Smooth muscle cell (in vitro differentiated cells): ENCODE data around the gene ARFRP1. TPM values are rescaled to one million over a fixed set of nuclear protein-coding genes. Genes with fewer than 3 reads are reported as not detected.

Source experiments
- DNase-seq: peaks from one replicate; lab custom pipeline; 2025; ENCODE audit not compliant: unreplicated experiment; lab: John Stamatoyannopoulos, UW
- H2AFZ ChIP-seq: fragments of 200-600 bp; sonication (generic); 2 replicates; pipeline ENCODE4 v1.6.0; 2016; ENCODE audit warnings: antibody characterized with exemption, low read depth, mild to moderate bottlenecking
- H3F3A ChIP-seq: fragments of 200-600 bp; sonication (generic); 2 replicates; pipeline ENCODE4 v1.6.0; 2017; ENCODE audit warnings: antibody characterized with exemption, low read depth
- H3K27ac ChIP-seq: fragments of 200-600 bp; sonication (generic); 2 replicates; pipeline ENCODE4 v1.5.1; 2016; ENCODE audit warnings: low read depth, mild to moderate bottlenecking
- H3K27me3 ChIP-seq: fragments of 200-600 bp; sonication (generic); 2 replicates; pipeline ENCODE4 v1.6.1; 2016; ENCODE audit warnings: low read depth, mild to moderate bottlenecking
- H3K36me3 ChIP-seq: fragments of 200-600 bp; sonication (generic); 2 replicates; pipeline ENCODE4 v1.5.1; 2016; ENCODE audit warnings: low read depth
- H3K4me1 ChIP-seq: fragments of 200-600 bp; sonication (generic); 2 replicates; pipeline ENCODE4 v1.5.1; 2016; ENCODE audit warnings: low read depth
- H3K4me2 ChIP-seq: fragments of 200-600 bp; sonication (generic); 2 replicates; pipeline ENCODE4 v1.6.0; 2016; ENCODE audit warnings: mild to moderate bottlenecking
- H3K4me3 ChIP-seq: fragments of 200-600 bp; sonication (generic); 2 replicates; pipeline ENCODE4 v1.5.1; 2016; ENCODE audit warnings: mild to moderate bottlenecking
- H3K79me2 ChIP-seq: fragments of 200-600 bp; sonication (generic); 2 replicates; pipeline ENCODE4 v1.6.0; 2016; ENCODE audit warnings: low read depth, mild to moderate bottlenecking
- H3K9ac ChIP-seq: fragments of 200-600 bp; sonication (generic); 2 replicates; pipeline ENCODE4 v1.6.0; 2016; ENCODE audit warnings: low read depth
- H3K9me3 ChIP-seq: fragments of 200-600 bp; sonication (generic); replicated peaks from 2 replicates; pipeline ENCODE4 v1.5.1; 2016; ENCODE audit warnings: low read depth
- H4K20me1 ChIP-seq: fragments of 200-600 bp; sonication (generic); 2 replicates; pipeline ENCODE4 v1.6.0; 2016; ENCODE audit warnings: low read depth
- CTCF ChIP-seq: fragments of 200-600 bp; sonication (generic); IDR thresholded peaks from 2 replicates; pipeline ENCODE4 v1.5.1; 2017; ENCODE audit warnings: borderline replicate concordance, mild to moderate bottlenecking, antibody characterized with exemption; ENCODE audit not compliant: insufficient read depth, poor library complexity, severe bottlenecking
- WGBS: methylation state at CpG from one replicate; pipeline ENCODE4 v1.1.7; 2016; ENCODE audit warnings: low lambda C conversion rate; 5-methylcytosine and 5-hydroxymethylcytosine counted together
- polyA plus RNA-seq: library from polyadenylated mRNA; unstranded; fragments of >200 nt; fragmentation: Nextera tagmentation; extraction: Ambion mirVana; gene quantifications from 2 replicates; pipeline ENCODE4 v1.2.1, GENCODE V29; 2016
- total RNA-seq: library from RNA; depleted of rRNA; stranded (reverse); fragments of >200 nt; gene quantifications from 2 replicates; pipeline ENCODE4 v1.2.3, GENCODE V29; 2014

Gene ARFRP1
- total and polyA plus RNA-seq, 2 experiments from 2014 or later = 11.8 to 42.3 TPM

GRCh38 chr20:63754008-63754407 lies 46.2 kb upstream of the ARFRP1 start:
- Histone ChIP-seq H3K4me3 (no peak overlapping the region), H3K27ac (no peak overlapping the region), H2AFZ (no peak overlapping the region), H3K79me2 (no peaks in the 10 kb centered on the region), H4K20me1 (no peaks in the 10 kb centered on the region), H3K9me3 (no peaks in the 10 kb centered on the region), H3K27me3 (no peaks in the 10 kb centered on the region), H3K4me1 (no peaks in the 10 kb centered on the region), H3F3A (no peaks in the 10 kb centered on the region), H3K36me3 (no peaks in the 10 kb centered on the region), H3K9ac (no peak overlapping the region), H3K4me2 (peak overlapping the region; percentile 36)
- no peak for TF ChIP-seq CTCF
- DNase-seq = no peak
- 23% methylated on average over 16 of the region's 16 CpGs for WGBS

- Histone ChIP-seq H3K9ac (no peak overlapping the region), H3K36me3 (no peaks in the 10 kb centered on the region), H3K4me2 (no peak overlapping the region), H3K27ac (no peak overlapping the region), H3K9me3 (no peaks in the 10 kb centered on the region), H4K20me1 (no peaks in the 10 kb centered on the region), H3F3A (no peaks in the 10 kb centered on the region), H3K79me2 (no peaks in the 10 kb centered on the region), H2AFZ (no peak overlapping the region), H3K4me1 (no peaks in the 10 kb centered on the region), H3K27me3 (no peaks in the 10 kb centered on the region), H3K4me3 (no peak overlapping the region)
- 95% methylated on average over 13 of the region's 13 CpGs for WGBS
- no peak for DNase-seq
- no peak for TF ChIP-seq CTCF
These were observed 45.6 kb upstream of the ARFRP1 start for GRCh38 chr20:63753381-63753780.

GRCh38 chr20:63752411-63753101 lies 44.8 kb upstream of the ARFRP1 start:
- Histone ChIP-seq H3K9ac (no peak overlapping the region), H3K79me2 (no peaks in the 10 kb centered on the region), H3K9me3 (no peaks in the 10 kb centered on the region), H4K20me1 (no peaks in the 10 kb centered on the region), H3K27me3 (no peaks in the 10 kb centered on the region), H3F3A (no peaks in the 10 kb centered on the region), H3K36me3 (no peaks in the 10 kb centered on the region), H3K4me1 (no peaks in the 10 kb centered on the region), H3K4me3 (no peak overlapping the region), H2AFZ (no peak overlapping the region), H3K4me2 (no peak overlapping the region), H3K27ac (no peak overlapping the region)
- no peak for TF ChIP-seq CTCF
- DNase-seq = no peak
- WGBS = 92% methylated on average over 48 of the region's 50 CpGs

DNA sequence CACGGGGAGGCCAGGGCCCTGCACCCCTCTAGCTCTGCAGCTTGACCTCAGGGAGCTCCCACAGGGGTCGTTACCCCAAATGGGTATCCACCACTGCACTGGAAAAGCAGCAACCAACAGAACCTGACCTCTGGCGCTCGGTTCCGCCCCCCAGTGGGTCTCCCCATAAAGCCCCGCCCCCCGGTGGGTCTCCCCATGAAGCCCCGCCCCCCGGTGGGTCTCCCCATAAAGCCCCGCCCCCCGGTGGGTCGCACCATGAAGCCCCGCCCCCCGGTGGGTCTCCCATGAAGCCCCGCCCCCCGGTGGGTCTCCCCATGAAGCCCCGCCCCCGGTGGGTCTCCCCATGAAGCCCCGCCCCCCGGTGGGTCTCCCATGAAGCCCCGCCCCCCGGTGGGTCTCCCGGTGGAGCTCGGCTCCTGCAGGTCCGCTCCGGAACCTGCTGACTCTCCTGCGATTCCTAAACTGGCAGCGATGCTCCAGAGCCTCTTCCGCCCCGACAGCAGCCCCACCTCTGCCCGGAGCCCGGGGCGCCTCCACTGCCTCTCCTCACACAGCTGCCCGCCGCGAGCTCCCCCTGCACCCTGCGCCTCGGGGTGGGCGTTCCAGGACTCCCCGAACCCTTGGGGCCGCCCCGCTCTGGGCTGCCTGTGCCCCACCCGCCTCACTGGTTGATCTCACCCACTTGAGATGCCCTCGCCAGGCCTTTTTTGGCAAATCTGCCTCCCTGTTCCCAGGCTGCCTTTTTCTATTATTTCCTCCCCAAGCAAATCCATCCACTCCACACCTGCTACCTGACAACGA lies 43.9 kb upstream of the ARFRP1 start:
- Histone ChIP-seq H3K27ac (no peak overlapping the region), H3K9me3 (no peaks in the 10 kb centered on the region), H3K36me3 (no peaks in the 10 kb centered on the region), H3F3A (no peaks in the 10 kb centered on the region), H3K4me1 (no peaks in the 10 kb centered on the region), H3K27me3 (no peaks in the 10 kb centered on the region), H2AFZ (no peak overlapping the region), H3K79me2 (no peaks in the 10 kb centered on the region), H4K20me1 (no peaks in the 10 kb centered on the region), H3K4me2 (peak overlapping the region; percentile 48), H3K4me3 (no peak overlapping the region), H3K9ac (no peak overlapping the region)
- WGBS = 74% methylated on average over 29 of the region's 45 CpGs
- DNase-seq = no peak
- no peak for TF ChIP-seq CTCF
